ENCODE data around the gene CHD3.

Gene CHD3

GRCh38 chr17:7888184-7888920 is at the start of gene CHD3:
TSS of gene CHD3 (plus strand) at chr17:7888789. CDS start at chr17:7889001, 212 bp downstream.
- peak in 1 of 3 donors; percentile 50 for DNase-seq (ENCODE audit: low read depth in 3 of 3, low spot score in 1 of 3)

DNA sequence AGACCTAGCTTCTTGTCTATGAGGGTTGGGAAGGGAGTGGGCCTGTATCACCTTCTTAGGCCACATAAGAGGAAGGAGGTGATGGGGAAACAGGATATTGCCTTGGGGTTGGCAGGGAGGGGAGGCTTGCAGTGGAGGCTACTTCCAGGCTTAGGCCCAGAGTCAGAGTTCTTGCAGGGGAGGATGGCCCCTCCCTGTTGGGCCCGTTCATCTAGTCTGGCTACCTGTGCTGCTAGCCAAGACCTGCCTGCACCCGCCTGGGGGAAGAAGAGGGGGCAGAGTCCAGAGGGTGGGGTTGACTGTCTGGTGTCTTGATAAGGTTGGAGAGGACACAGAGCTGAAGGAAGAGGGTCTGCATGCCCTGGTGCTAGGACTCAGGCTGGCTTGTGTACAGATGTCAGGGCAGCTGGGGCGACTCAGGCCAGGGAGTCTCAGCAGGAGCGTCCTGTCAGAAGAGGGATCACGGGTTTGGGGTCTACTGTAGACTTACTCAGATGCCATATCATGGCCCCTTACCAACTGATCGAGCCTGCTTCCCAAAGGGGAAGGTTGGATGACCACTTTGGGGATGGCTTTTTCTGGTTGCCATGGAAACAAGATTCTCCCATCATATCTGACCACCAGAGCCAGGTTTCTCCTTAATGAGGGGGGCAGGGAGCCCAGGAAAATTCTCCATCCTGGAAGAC is 49.3 kb upstream of the CHD3 start:
- no peak for DNase-seq (ENCODE audit: low read depth in 3 of 3, low spot score in 1 of 3)

DNA sequence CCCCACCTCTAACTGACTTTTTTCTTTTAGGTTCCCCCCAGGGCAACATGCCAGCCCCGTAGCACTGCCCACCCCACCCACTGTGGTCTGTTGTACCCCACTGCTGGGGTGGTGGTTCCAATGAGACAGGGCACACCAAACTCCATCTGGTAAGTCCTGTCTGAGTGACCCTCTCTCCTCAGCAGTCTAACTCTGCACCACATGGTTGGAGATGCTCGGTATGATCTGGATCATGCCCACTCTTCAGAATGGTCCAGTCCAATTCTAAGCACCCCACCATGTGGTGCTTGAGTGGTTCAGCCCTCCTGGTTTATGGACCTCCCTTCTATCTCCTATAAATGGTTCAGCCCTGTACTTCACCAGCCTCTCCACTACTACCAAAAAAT is 48.7 kb upstream of the CHD3 start:
- DNase-seq (ENCODE audit: low read depth in 3 of 3, low spot score in 1 of 3), result no peak

- DNase-seq (ENCODE audit: low read depth in 3 of 3, low spot score in 1 of 3), result no peak
These were observed 48.1 kb upstream of the CHD3 start for GRCh38 chr17:7840441-7840840.

DNA sequence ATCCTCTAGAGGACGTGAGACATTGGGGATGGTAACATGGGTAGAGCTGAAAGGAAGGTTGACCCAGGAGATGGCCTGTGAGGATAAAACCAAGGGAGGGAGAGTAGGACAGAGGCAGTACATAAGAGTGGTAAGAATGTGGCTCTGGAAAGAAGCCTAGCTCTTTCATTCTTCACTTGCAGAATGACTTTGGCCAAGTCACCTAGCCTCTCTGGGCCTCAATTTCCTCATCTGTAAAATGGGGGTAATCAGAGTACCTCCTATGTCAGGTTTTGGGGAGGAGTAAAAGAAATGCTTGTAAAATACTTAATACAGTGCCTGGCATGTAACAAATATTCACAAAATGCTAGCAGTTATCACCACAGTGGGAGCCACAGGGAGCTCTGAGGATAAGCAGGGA is 47.7 kb upstream of the CHD3 start:
- DNase-seq (ENCODE audit: low read depth in 3 of 3, low spot score in 1 of 3), result no peak

GRCh38 chr17:7841396-7841914 is 47.1 kb upstream of the CHD3 start:
- peak; percentile 94 to 95 (median 95) for DNase-seq (ENCODE audit: low read depth in 3 of 3, low spot score in 1 of 3)

- DNase-seq (ENCODE audit: low read depth in 3 of 3, low spot score in 1 of 3), result peak in 2 of 3 donors; percentile 74 to 76
These were observed 46.6 kb upstream of the CHD3 start for GRCh38 chr17:7841915-7842379.

DNA sequence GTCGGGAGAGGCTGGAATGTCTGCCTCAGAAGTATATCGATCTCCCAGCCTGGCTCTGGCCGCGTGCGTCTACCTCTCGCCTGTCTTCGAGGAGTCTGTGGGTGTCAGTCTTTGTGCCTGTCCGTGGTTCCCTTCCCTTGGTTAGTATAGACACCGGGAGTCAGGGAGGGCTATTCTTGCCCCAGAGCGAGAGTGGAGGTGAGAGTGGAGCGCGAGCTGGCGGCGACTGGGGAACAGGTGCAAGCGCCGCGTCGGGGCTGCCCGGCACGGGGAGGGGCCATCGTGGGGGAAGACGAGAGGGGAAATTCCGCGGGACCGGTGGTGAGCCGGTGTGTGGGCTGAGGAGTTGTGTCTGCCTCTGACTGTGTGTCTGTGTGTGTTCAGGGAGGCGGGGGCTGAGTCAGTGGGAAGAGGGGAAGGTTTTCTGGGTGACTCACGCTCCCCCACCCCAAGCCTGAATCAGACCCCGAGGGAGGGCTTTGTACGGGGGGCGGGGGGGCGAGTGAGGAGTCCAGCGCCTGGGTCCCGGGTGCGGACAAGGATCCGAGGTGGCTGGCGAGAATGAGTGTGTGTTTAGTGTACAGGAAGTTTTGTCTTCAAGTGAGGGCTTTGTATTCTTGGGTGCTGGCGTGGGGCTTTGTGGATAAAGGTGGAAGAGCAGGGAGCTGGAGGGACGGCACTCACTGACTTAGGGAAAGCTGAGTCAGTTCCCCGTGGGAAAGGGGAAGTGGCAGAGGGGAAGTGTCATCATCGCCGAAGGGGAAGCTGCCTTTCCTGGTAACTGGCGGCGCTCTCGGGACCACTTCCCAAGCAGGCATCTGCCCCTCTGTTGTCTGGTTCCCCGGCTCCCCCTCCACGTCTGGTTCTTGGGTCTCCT is 46.0 kb upstream of the CHD3 start:
- DNase-seq (ENCODE audit: low read depth in 3 of 3, low spot score in 1 of 3), result peak; percentile 93 to 96 (median 95)

GRCh38 chr17:7843257-7843535 is 45.4 kb upstream of the CHD3 start:
- DNase-seq (ENCODE audit: low read depth in 3 of 3, low spot score in 1 of 3), result no peak

DNA sequence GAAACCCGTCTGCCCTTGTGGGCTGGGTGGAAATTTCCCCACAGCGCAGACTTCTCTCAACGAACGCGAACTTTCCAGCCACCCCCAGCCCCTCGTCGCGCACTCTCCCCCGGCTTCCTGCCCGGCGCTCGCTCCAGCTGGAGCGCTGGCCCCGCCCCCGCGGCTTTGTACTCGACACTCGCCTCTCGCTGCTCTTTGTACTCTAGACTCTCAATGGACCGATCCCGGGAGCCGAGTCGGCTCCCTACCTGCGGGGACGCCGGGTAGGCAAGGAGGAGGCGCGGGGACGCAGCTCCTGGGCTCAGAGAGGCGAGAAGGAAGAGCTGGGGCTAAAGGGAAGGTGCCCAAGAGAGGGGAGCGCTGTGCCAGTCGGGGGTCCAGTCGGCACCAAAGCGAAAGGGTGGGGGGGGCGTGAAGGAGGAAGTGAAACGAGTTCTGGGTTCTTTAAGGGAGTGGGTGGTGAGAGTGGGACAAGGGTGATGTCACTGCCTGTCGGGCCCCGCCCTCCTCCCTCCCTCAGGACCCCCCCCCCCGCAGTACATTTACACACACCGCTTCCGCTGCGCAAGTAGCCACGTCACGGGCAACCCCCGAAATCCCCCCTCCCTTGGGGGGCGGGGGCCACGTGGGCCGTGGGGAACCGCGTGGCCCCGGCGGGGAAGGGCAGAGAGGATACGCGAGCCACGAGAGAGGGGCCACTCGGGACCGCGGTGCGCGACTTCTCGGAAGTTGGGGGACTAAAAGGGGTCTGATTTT is 44.9 kb upstream of the CHD3 start:
- DNase-seq (ENCODE audit: low read depth in 3 of 3, low spot score in 1 of 3), result peak; percentile 87 to 89 (median 88)

- peak in 2 of 3 donors; percentile 60 to 61 for DNase-seq (ENCODE audit: low read depth in 3 of 3, low spot score in 1 of 3)
These were observed 44.1 kb upstream of the CHD3 start for GRCh38 chr17:7844292-7845154.

DNA sequence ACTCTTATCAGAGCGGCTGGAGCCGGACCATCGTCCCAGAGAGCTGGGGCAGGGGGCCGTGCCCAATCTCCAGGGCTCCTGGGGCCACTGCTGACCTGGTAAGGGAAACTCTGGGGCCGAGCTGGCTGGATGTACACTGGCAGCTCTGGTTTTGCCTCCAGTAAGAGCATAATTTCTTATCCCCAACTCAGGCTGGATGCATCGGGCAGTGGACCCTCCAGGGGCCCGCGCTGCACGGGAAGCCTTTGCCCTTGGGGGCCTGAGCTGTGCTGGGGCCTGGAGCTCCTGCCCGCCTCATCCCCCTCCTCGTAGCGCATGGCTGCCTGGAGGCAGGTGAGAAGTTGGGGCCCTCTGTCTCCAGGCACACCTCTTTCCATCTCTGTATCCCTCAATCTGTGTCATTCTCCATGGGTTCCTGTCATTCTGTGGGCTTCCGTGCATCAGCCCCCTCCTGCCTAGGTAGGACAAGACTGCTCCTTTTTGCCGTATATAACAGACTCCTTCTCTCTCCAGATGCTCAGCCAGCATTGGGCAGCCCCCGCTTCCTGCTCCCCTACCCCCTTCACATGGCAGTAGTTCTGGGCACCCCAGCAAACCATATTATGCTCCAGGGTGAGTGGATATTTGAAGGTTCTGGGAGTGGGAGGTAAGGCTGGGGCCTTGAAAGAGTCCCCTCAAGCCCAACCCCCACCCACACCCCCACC is 43.1 kb upstream of the CHD3 start:
- DNase-seq (ENCODE audit: low read depth in 3 of 3, low spot score in 1 of 3), result no peak

DNA sequence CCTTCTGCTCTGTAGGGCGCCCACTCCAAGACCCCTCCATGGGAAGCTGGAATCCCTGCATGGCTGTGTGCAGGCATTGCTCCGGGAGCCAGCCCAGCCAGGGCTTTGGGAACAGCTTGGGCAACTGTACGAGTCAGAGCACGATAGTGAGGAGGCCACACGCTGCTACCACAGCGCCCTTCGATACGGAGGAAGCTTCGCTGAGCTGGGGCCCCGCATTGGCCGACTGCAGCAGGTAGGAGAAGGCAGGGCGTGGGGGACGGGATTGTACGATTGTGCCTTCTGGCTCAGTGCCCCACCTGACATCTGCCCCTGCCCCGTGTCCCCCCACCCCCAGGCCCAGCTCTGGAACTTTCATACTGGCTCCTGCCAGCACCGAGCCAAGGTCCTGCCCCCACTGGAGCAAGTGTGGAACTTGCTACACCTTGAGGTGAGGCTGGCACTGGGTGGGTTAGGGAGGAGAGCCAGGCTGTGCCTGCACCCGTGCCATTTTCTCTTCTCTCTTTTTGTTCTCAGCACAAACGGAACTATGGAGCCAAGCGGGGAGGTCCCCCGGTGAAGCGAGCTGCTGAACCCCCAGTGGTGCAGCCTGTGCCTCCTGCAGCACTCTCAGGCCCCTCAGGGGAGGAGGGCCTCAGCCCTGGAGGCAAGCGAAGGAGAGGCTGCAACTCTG is 42.4 kb upstream of the CHD3 start:
- DNase-seq (ENCODE audit: low read depth in 3 of 3, low spot score in 1 of 3), result no peak

GRCh38 chr17:7846765-7847661 is 41.6 kb upstream of the CHD3 start:
- DNase-seq (ENCODE audit: low read depth in 3 of 3, low spot score in 1 of 3), result no peak

DNA sequence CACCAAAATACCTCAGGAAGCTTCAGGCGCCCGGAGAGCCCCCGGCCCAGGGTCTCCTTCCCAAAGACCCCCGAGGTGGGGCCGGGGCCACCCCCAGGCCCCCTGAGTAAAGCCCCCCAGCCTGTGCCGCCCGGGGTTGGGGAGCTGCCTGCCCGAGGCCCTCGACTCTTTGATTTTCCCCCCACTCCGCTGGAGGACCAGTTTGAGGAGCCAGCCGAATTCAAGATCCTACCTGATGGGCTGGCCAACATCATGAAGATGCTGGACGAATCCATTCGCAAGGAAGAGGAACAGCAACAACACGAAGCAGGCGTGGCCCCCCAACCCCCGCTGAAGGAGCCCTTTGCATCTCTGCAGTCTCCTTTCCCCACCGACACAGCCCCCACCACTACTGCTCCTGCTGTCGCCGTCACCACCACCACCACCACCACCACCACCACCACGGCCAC is 40.4 kb upstream of the CHD3 start:
- DNase-seq (ENCODE audit: low read depth in 3 of 3, low spot score in 1 of 3), result no peak

GRCh38 chr17:7848739-7849129 is 39.9 kb upstream of the CHD3 start:
- DNase-seq (ENCODE audit: low read depth in 3 of 3, low spot score in 1 of 3), result no peak

- DNase-seq (ENCODE audit: low read depth in 3 of 3, low spot score in 1 of 3), result no peak
These were observed 39.3 kb upstream of the CHD3 start for GRCh38 chr17:7849130-7849750.
